ENCODE data around the gene SEMA4A.

SEMA4A gene

GRCh38 chr1:156155756-156156510 lies 2.5 kb downstream of the SEMA4A start:
- DNase-seq (ENCODE audit: low read depth): no peak
- no peak for TF ChIP-seq CTCF (IDR thresholded peaks at IDR 0.05; ENCODE audit: control insufficient read depth, insufficient read depth, low read depth, low read length, missing control alignments)
- no peak overlapping the region for H3K4me3 ChIP-seq (ENCODE audit: control insufficient read depth, low read depth, low read length)

GRCh38 chr1:156157506-156157905 lies 4.1 kb downstream of the SEMA4A start:
- no peak overlapping the region for H3K4me3 ChIP-seq (ENCODE audit: control insufficient read depth, low read depth, low read length)

GRCh38 chr1:156157966-156158365 lies 4.6 kb downstream of the SEMA4A start:
- H3K4me3 ChIP-seq (ENCODE audit: control insufficient read depth, low read depth, low read length): no peak overlapping the region
- DNase-seq (ENCODE audit: low read depth): no peak
- TF ChIP-seq CTCF (IDR thresholded peaks at IDR 0.05; ENCODE audit: control insufficient read depth, insufficient read depth, low read depth, low read length, missing control alignments): no peak

More at GRCh38 chr1:156157506-156157905, 4.1 kb downstream of the SEMA4A start:
- DNase-seq (ENCODE audit: low read depth): no peak
- TF ChIP-seq CTCF (IDR thresholded peaks at IDR 0.05; ENCODE audit: control insufficient read depth, insufficient read depth, low read depth, low read length, missing control alignments): no peak

GRCh38 chr1:156160000-156160742 lies 6.8 kb downstream of the SEMA4A start:
- DNase-seq (ENCODE audit: low read depth): no peak
- TF ChIP-seq CTCF (IDR thresholded peaks at IDR 0.05; ENCODE audit: control insufficient read depth, insufficient read depth, low read depth, low read length, missing control alignments): no peak
- no peak overlapping the region for H3K4me3 ChIP-seq (ENCODE audit: control insufficient read depth, low read depth, low read length)

GRCh38 chr1:156160743-156161171 lies 7.4 kb downstream of the SEMA4A start:
- DNase-seq (ENCODE audit: low read depth): no peak
- no peak for TF ChIP-seq CTCF (IDR thresholded peaks at IDR 0.05; ENCODE audit: control insufficient read depth, insufficient read depth, low read depth, low read length, missing control alignments)
- no peak overlapping the region for H3K4me3 ChIP-seq (ENCODE audit: control insufficient read depth, low read depth, low read length)

GRCh38 chr1:156162430-156163037 lies 9.1 kb downstream of the SEMA4A start:
- no peak overlapping the region for H3K4me3 ChIP-seq (ENCODE audit: control insufficient read depth, low read depth, low read length)
- TF ChIP-seq CTCF (IDR thresholded peaks at IDR 0.05; ENCODE audit: control insufficient read depth, insufficient read depth, low read depth, low read length, missing control alignments): no peak
- no peak for DNase-seq (ENCODE audit: low read depth)

All from AG09309 (cell line).